Measurements from ENCODE around the gene RIMBP2. TPM values are rescaled to one million over a fixed set of nuclear protein-coding genes. Genes with fewer than 3 reads are reported as not detected.

Gene RIMBP2
- total and polyA plus RNA-seq, 2 experiments from 2014 or later = 0.31 to 0.37 TPM

GRCh38 chr12:130560321-130560720 is 155.8 kb downstream of the RIMBP2 start (continued):
- TF ChIP-seq, protein P1, sequence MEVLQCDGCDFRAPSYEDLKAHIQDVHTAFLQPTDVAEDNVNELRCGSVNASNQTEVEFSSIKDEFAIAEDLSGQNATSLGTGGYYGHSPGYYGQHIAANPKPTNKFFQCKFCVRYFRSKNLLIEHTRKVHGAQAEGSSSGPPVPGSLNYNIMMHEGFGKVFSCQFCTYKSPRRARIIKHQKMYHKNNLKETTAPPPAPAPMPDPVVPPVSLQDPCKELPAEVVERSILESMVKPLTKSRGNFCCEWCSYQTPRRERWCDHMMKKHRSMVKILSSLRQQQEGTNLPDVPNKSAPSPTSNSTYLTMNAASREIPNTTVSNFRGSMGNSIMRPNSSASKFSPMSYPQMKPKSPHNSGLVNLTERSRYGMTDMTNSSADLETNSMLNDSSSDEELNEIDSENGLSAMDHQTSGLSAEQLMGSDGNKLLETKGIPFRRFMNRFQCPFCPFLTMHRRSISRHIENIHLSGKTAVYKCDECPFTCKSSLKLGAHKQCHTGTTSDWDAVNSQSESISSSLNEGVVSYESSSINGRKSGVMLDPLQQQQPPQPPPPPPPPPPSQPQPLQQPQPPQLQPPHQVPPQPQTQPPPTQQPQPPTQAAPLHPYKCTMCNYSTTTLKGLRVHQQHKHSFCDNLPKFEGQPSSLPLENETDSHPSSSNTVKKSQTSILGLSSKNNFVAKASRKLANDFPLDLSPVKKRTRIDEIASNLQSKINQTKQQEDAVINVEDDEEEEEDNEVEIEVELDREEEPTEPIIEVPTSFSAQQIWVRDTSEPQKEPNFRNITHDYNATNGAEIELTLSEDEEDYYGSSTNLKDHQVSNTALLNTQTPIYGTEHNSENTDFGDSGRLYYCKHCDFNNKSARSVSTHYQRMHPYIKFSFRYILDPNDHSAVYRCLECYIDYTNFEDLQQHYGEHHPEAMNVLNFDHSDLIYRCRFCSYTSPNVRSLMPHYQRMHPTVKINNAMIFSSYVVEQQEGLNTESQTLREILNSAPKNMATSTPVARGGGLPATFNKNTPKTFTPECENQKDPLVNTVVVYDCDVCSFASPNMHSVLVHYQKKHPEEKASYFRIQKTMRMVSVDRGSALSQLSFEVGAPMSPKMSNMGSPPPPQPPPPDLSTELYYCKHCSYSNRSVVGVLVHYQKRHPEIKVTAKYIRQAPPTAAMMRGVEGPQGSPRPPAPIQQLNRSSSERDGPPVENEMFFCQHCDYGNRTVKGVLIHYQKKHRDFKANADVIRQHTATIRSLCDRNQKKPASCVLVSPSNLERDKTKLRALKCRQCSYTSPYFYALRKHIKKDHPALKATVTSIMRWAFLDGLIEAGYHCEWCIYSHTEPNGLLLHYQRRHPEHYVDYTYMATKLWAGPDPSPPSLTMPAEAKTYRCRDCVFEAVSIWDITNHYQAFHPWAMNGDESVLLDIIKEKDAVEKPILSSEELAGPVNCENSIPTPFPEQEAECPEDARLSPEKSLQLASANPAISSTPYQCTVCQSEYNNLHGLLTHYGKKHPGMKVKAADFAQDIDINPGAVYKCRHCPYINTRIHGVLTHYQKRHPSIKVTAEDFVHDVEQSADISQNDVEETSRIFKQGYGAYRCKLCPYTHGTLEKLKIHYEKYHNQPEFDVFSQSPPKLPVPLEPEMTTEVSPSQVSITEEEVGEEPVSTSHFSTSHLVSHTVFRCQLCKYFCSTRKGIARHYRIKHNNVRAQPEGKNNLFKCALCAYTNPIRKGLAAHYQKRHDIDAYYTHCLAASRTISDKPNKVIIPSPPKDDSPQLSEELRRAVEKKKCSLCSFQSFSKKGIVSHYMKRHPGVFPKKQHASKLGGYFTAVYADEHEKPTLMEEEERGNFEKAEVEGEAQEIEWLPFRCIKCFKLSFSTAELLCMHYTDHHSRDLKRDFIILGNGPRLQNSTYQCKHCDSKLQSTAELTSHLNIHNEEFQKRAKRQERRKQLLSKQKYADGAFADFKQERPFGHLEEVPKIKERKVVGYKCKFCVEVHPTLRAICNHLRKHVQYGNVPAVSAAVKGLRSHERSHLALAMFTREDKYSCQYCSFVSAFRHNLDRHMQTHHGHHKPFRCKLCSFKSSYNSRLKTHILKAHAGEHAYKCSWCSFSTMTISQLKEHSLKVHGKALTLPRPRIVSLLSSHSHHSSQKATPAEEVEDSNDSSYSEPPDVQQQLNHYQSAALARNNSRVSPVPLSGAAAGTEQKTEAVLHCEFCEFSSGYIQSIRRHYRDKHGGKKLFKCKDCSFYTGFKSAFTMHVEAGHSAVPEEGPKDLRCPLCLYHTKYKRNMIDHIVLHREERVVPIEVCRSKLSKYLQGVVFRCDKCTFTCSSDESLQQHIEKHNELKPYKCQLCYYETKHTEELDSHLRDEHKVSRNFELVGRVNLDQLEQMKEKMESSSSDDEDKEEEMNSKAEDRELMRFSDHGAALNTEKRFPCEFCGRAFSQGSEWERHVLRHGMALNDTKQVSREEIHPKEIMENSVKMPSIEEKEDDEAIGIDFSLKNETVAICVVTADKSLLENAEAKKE (CRISPR knock-in tag; IDR thresholded peaks at IDR 0.05) = no peak
- TF ChIP-seq ZNF114 (CRISPR knock-in tag; IDR thresholded peaks at IDR 0.05) (no peak), POLR2AphosphoS5 (IDR thresholded peaks at IDR 0.05; ENCODE audit: low read depth) (no peak), REST (IDR thresholded peaks at IDR 0.05; ENCODE audit: unreplicated experiment) (no peak), STAT1 (IDR thresholded peaks at IDR 0.05; ENCODE audit: unreplicated experiment) (no peak), EZH2 (IDR thresholded peaks at IDR 0.05; ENCODE audit: low read depth, unreplicated experiment) (no peak), ZNF331 (CRISPR knock-in tag; IDR thresholded peaks at IDR 0.05; ENCODE audit: low read depth) (no peak), EZH2phosphoT487 (IDR thresholded peaks at IDR 0.05; ENCODE audit: unreplicated experiment) (no peak), JUNB (IDR thresholded peaks at IDR 0.05; ENCODE audit: unreplicated experiment) (no peak)
- TF ChIP-seq, protein P2, sequence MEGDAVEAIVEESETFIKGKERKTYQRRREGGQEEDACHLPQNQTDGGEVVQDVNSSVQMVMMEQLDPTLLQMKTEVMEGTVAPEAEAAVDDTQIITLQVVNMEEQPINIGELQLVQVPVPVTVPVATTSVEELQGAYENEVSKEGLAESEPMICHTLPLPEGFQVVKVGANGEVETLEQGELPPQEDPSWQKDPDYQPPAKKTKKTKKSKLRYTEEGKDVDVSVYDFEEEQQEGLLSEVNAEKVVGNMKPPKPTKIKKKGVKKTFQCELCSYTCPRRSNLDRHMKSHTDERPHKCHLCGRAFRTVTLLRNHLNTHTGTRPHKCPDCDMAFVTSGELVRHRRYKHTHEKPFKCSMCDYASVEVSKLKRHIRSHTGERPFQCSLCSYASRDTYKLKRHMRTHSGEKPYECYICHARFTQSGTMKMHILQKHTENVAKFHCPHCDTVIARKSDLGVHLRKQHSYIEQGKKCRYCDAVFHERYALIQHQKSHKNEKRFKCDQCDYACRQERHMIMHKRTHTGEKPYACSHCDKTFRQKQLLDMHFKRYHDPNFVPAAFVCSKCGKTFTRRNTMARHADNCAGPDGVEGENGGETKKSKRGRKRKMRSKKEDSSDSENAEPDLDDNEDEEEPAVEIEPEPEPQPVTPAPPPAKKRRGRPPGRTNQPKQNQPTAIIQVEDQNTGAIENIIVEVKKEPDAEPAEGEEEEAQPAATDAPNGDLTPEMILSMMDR (conservative IDR thresholded peaks at IDR 0.05; ENCODE audit: low read depth in 2 of 2) = no peak
